Spleen (tissue), 7 donors: ENCODE results near the gene IMPDH2.

ENCODE experiments used
- CTCF ChIP-seq, 11 experiments: fragments of 200-600 bp in 7 of 11; fragments of 450-650 bp in 4 of 11; sonication (generic) in 4 of 11; IDR thresholded peaks in 8 of 11; conservative IDR thresholded peaks in 3 of 11; 1 replicate in 7 of 11; 2 replicates in 4 of 11; pipeline versions ENCODE4 v1.4.0 to v1.8.0; 2016 to 2021; ENCODE audit warnings: antibody characterized with exemption in 11 of 11, inconsistent platforms in 4 of 11, mild to moderate bottlenecking in 1 of 11
- POLR2A ChIP-seq, 3 donors: fragments of 450-650 bp; IDR thresholded peaks; one replicate each; pipeline ENCODE4 v1.5.1; 2017; ENCODE audit warnings: antibody characterized with exemption in 3 of 3, mild to moderate bottlenecking in 1 of 3
- POLR2AphosphoS5 ChIP-seq, 3 donors: sonication (generic); formaldehyde crosslinking; IDR thresholded peaks; one replicate each; pipeline ENCODE4 v1.5.1; 2017; ENCODE audit warnings: antibody characterized with exemption in 3 of 3
- donor health status: DM: no; HTN: no; CAD: no; lungs with moderate emphysema.
- donor health status: DM: no; HTN: no; CAD: no.
- donor health status: DM: no; HTN: no; CAD: no.

- TF ChIP-seq CTCF (IDR thresholded peaks at IDR 0.05 in 8 of 11, conservative IDR thresholded peaks at IDR 0.05 in 3 of 11) (no peak), POLR2AphosphoS5 (IDR thresholded peaks at IDR 0.05) (peak in 1 of 3 donors; percentile 11), POLR2A (IDR thresholded peaks at IDR 0.05) (no peak)
Observed at GRCh38 chr3:48997714-48998637, 31.2 kb downstream of the IMPDH2 start.
